ENCODE data around the gene LRBA. TPM values are rescaled to one million over a fixed set of nuclear protein-coding genes. Genes with fewer than 3 reads are reported as not detected.

LRBA gene
- total RNA-seq, 2 donors from 2014 or later, result 30.9 to 33.7 TPM

GRCh38 chr4:150316332-150317205 lies 698.5 kb downstream of the LRBA start:
- ATAC-seq (ENCODE audit: insufficient number of reproducible peaks, low FRiP score, low read depth), result no peak

GRCh38 chr4:150315691-150316090 lies 699.4 kb downstream of the LRBA start:
- Histone ChIP-seq H3K4me1 (ENCODE audit: control insufficient read depth in 1 of 2, low read depth in 2 of 2) (peaks cover 3 to 4% of the 10 kb centered on the region in 2 donors), H3K27ac (no peak overlapping the region), H3K36me3 (no peaks in the 10 kb centered on the region), H3K27me3 (replicated peaks; ENCODE audit: insufficient read depth) (no peaks in the 10 kb centered on the region), H3K9me3 (no peaks in the 10 kb centered on the region), H3K4me3 (no peak overlapping the region)
- TF ChIP-seq CTCF (IDR thresholded peaks at IDR 0.05), result no peak
- ATAC-seq (ENCODE audit: insufficient number of reproducible peaks, low FRiP score, low read depth) (no peak), DNase-seq (ENCODE audit: low spot score) (no peak)

More at GRCh38 chr4:150316332-150317205, 698.5 kb downstream of the LRBA start:
- TF ChIP-seq CTCF (IDR thresholded peaks at IDR 0.05), result no peak
- Histone ChIP-seq H3K27me3 (replicated peaks; ENCODE audit: insufficient read depth) (no peaks in the 10 kb centered on the region), H3K9me3 (no peaks in the 10 kb centered on the region), H3K4me1 (ENCODE audit: control insufficient read depth in 1 of 2, low read depth in 2 of 2) (peaks cover 0 to 3% of the 10 kb centered on the region in 2 donors), H3K4me3 (no peak overlapping the region), H3K36me3 (no peaks in the 10 kb centered on the region), H3K27ac (no peak overlapping the region)
- no peak for DNase-seq (ENCODE audit: low spot score)

- no peak for TF ChIP-seq CTCF (IDR thresholded peaks at IDR 0.05)
- Histone ChIP-seq H3K4me1 (ENCODE audit: control insufficient read depth in 1 of 2, low read depth in 2 of 2) (peaks cover 3 to 9% of the 10 kb centered on the region in 2 donors), H3K27me3 (replicated peaks; ENCODE audit: insufficient read depth) (no peaks in the 10 kb centered on the region), H3K36me3 (no peaks in the 10 kb centered on the region), H3K4me3 (no peak overlapping the region), H3K27ac (no peak overlapping the region), H3K9me3 (no peaks in the 10 kb centered on the region)
- ATAC-seq (ENCODE audit: insufficient number of reproducible peaks, low FRiP score, low read depth) (no peak), DNase-seq (ENCODE audit: low spot score) (no peak)
Observed at GRCh38 chr4:150315175-150315574, 699.9 kb downstream of the LRBA start.

- H3K27me3 ChIP-seq (replicated peaks; ENCODE audit: insufficient read depth), result no peaks in the 10 kb centered on the region
- H3K27ac ChIP-seq, result no peak overlapping the region
- DNase-seq (ENCODE audit: low spot score) (no peak), ATAC-seq (ENCODE audit: insufficient number of reproducible peaks, low FRiP score, low read depth) (no peak)
- no peaks in the 10 kb centered on the region for H3K9me3 ChIP-seq
- peaks cover 3 to 17% of the 10 kb centered on the region in 2 donors for H3K4me1 ChIP-seq (ENCODE audit: control insufficient read depth in 1 of 2, low read depth in 2 of 2)
- TF ChIP-seq CTCF (IDR thresholded peaks at IDR 0.05), result no peak
- no peaks in the 10 kb centered on the region for H3K36me3 ChIP-seq
- H3K4me3 ChIP-seq, result no peak overlapping the region
Observed at GRCh38 chr4:150314031-150314430, 701.1 kb downstream of the LRBA start.

GRCh38 chr4:150310159-150310895 lies 704.8 kb downstream of the LRBA start:
- DNase-seq (ENCODE audit: low spot score) (no peak), ATAC-seq (ENCODE audit: insufficient number of reproducible peaks, low FRiP score, low read depth) (no peak)
- Histone ChIP-seq H3K9me3 (no peaks in the 10 kb centered on the region), H3K4me3 (no peak overlapping the region), H3K27ac (peak overlapping the region in 1 of 2 donors; percentile 33), H3K36me3 (no peaks in the 10 kb centered on the region), H3K4me1 (ENCODE audit: control insufficient read depth in 1 of 2, low read depth in 2 of 2) (peaks cover 10 to 27% of the 10 kb centered on the region in 2 donors), H3K27me3 (replicated peaks; ENCODE audit: insufficient read depth) (no peaks in the 10 kb centered on the region)
- TF ChIP-seq CTCF (IDR thresholded peaks at IDR 0.05), result no peak

All from thoracic aorta (tissue), 2 donors.